ENCODE results near the gene GINS1.

DNA sequence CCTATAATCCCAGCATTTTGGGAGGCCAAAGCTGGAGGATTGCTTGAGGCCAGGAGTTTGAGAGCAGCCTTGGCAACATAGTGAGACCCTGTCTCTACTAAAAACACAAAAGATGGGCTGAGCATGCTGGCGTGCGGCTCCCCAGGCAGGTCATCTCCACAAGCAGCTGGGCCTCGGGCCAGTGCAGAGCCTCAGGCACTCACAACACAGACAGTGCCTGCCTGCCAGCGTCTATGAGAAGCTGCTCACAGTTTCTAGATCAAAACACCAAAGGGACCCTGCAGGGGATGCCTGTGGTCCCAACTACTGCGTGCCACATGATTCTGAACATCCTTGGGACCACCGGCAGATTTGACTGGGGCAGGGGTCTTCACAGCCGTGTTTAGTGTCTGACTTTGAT is 59.4 kb downstream of the GINS1 start:
- TF ChIP-seq CTCF (IDR thresholded peaks at IDR 0.05) = no peak
- TF ChIP-seq POLR2A (IDR thresholded peaks at IDR 0.05) = no peak
